ES-I3 (cell line): ENCODE results near the gene CNOT3.

ENCODE experiments used
- H3K36me3 ChIP-seq: 2 replicates; pipeline ENCODE4 v1.6.1; 2013; ENCODE audit warnings: mild to moderate bottlenecking, low read length, control low read depth, moderate library complexity; ENCODE audit not compliant: insufficient read depth
- H3K4me1 ChIP-seq: 2 replicates; pipeline ENCODE4 v1.6.1; 2013; ENCODE audit warnings: mild to moderate bottlenecking, control low read depth, low read length; ENCODE audit not compliant: insufficient read depth
- H3K9ac ChIP-seq: 2 replicates; pipeline ENCODE4 v1.6.1; 2013; ENCODE audit warnings: low read depth, mild to moderate bottlenecking, low read length, moderate library complexity
- H3K9me3 ChIP-seq: 2 replicates; pipeline ENCODE4 v1.6.1; 2013; ENCODE audit warnings: mild to moderate bottlenecking, low read length, moderate library complexity; ENCODE audit not compliant: control insufficient read depth, insufficient read depth

CNOT3 gene

DNA sequence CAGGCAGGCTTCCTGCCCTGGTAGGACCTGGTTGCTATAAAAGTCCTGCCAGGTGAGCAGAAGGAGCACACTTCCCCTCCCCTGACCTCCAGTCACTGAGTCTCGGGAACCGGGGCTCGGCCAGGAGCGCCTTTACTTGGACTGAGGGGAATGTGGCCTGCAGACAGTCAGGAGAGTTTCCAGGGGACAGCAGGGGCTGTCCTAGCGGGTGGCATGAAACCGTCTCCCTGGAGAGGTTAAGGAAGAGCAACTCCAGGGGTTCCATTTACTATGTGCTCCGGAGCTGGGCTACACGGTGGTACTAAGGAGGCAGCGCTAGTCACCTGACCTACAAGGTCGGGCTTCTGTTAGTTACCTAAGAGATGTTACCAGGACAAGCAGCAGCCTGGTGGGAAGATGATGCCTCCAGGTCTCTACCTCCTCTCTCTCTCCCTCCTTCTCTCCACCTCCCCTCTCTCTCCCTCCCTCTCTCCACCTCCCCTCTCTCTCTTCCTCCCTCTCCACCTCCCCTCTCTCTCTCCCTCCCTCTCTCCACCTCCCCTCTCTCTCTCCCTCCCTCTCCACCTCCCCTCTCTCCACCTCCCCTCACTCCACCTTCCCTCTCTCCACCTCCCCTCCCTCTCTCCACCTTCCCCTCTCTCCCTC lies 4.1 kb upstream of the CNOT3 start:
- Histone ChIP-seq H3K4me1 (no peaks in the 10 kb centered on the region), H3K9ac (no peak overlapping the region), H3K9me3 (no peaks in the 10 kb centered on the region), H3K36me3 (no peaks in the 10 kb centered on the region; the same call in none of the 2 replicates)

DNA sequence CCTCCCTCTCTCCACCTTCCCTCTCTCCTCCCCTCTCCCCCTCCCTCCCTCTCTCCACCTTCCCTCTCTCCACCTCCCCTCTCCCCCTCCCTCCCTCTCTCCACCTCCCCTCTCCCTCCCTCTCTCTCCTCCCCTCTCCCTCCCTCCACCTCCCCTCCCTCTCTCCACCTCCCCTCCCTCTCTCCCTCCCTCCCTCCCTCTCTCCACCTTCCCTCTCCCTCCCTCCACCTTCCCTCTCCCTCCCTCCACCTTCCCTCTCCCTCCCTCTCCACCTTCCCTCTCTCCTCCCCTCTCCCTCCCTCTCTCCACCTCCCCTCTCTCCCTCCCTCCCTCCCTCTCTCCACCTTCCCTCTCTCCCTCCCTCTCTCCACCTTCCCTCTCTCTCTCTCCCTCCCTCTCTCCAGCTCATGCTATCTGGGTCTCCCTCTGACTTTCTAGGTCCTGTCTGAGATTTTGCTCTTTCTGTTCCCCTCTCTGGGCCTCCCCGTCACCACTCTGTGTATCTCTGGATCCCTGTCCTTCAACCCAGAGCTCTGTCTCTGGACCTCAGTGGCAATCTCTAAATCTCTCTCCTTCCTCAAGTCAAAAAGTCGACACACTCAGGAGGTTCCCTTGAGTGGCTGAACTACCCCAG lies 3.5 kb upstream of the CNOT3 start:
- no peaks in the 10 kb centered on the region for H3K9me3 ChIP-seq
- H3K36me3 ChIP-seq, result no peaks in the 10 kb centered on the region; the same call in 1 of the 2 replicates
- no peak overlapping the region for H3K9ac ChIP-seq
- no peaks in the 10 kb centered on the region; the same call in 1 of the 2 replicates for H3K4me1 ChIP-seq

DNA sequence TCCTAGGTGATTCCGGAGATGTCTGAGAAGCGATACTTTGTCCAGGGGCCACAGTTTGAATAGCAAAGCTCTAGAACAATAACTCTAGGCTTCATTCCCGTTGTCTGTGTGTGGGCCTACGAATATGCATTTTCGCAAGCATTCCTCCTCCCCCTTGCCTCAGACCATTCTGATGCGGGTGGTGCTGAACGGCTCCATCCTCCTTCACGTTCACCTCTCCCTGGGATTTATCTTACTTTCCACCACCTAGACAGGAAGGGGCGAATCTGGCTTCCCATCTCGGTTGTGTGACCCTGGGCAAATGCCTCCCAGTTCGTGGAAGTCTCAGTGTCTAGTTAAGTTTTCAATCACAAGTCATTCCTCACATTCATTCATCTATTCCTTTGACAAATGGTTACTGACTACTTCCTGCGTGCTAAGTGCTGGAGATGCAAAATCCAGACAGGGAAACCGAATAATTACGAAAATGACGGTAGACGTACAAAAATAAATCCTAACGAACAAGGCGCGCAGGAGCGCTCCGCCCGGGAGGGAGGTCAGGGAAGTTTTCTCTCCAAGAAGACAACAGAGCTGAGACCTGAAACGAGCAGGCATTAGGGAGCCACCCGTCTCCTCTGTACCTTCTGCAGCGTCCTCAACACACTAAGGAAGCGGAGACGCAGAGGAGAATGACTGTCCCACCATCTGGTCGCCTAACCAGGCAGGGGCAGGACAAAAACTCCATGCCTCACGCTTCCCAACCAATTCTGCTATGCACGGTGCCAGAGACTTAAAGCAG lies 1.3 kb upstream of the CNOT3 start:
- no peaks in the 10 kb centered on the region for H3K9me3 ChIP-seq
- peaks cover 6% of the 10 kb centered on the region; the same call in 1 of the 2 replicates for H3K36me3 ChIP-seq
- no peaks in the 10 kb centered on the region; the same call in 1 of the 2 replicates for H3K4me1 ChIP-seq
- peak overlapping the region; percentile 61 for H3K9ac ChIP-seq

DNA sequence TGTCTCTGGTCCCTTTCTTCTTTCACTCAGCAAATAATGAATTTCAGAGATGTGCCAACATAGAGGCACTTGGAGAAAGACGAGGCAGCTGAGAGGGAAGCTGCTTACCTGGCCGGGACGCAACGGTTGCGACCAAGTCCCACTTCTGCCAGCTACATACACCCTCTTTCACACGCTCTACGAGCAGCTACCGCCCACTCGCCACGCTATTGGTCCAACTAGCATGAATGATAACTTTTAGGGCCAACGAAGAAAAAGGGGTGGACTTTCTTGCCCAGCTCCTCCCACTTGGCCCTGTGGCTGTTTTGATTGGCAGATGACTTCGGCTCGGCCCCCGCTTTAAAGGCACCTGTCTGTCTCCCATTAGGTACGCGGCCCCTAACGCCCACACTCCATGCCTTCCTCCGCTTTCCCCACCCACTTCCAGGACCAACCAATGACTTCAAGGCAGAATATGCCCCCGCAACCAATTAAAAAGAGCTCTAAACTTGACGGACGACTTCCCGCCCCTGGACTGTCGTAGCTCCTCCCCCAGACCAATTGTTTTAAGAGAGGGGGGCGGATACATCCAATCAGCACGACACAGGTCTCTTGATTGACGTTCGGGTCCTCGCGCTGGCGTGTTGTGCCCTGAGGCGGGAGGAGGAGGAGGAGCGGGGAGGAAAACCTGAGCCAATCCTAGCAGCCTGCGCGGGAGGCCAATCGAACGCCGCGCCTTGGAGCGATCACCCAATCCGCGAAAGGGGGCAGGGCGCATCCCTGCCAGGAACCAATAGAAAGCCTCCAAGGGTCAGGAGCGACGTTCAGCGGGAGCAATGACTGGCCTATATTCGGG lies 481 bp upstream of the CNOT3 start:
- H3K36me3 ChIP-seq, result peaks cover 7% of the 10 kb centered on the region; the same call in 1 of the 2 replicates
- no peaks in the 10 kb centered on the region; the same call in 1 of the 2 replicates for H3K4me1 ChIP-seq
- no peaks in the 10 kb centered on the region for H3K9me3 ChIP-seq
- H3K9ac ChIP-seq, result peak overlapping the region; percentile 72

DNA sequence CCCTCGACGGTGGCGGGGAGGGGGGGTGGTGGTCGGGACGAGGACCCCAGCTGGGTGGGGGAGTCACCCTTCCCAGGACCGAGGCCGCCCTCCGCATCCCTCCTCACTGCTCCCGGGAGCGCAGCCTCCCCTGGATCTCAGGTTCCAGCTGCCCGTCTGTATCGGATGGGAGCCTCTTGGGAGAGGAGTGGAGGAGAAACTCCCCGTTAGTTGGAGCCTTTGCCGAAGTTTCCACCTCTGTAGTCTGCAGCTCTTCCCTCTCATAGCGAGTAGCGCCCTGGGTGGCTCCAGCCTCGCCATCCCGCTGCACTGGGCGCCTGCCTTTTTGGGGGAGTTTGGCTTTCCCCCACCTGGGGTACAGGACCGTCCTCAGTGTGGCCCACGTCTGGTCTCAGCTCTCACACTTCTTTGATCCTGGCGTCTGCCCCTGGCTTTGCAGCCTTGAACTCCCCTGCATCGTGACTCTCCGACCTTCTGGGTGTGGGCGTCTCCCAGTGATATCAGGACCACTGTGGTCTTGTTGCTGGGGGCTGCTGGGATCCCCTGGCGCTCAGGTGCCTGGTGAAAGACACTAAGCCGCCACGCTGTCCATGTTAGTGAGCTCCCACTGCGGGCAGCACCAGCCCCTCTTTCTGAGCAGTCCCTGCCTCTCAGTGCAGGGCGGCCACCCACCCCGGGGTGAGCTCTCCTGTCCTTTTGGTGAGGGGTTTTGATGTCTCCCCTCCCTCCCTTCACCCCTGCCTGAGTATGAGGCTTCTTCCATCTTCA lies 1.1 kb downstream of the CNOT3 start:
- peak overlapping the region; percentile 72; the same call in 1 of the 2 replicates for H3K9ac ChIP-seq
- H3K4me1 ChIP-seq, result no peaks in the 10 kb centered on the region; the same call in 1 of the 2 replicates
- H3K36me3 ChIP-seq, result peaks cover 17% of the 10 kb centered on the region
- H3K9me3 ChIP-seq, result no peaks in the 10 kb centered on the region

DNA sequence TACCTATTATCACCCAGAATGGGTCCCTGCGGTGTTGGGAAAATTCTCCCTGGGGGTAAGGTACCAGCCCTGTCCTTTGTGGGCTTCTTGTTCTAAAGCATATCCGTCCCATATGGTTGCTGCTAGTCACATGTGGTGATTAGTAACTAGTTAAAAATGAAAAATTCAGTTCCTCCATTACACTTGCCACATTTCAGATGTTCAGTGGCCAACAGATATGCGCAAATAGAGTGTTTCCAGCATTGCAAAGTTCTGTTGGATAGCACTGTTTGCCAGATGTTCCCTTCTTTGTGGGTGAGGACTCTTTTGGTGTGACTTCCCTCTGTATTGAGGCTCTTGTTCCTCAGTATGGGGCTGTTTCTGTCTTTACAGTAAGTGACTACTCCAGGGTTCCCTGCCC lies 3.8 kb downstream of the CNOT3 start:
- peaks cover 37% of the 10 kb centered on the region for H3K36me3 ChIP-seq

DNA sequence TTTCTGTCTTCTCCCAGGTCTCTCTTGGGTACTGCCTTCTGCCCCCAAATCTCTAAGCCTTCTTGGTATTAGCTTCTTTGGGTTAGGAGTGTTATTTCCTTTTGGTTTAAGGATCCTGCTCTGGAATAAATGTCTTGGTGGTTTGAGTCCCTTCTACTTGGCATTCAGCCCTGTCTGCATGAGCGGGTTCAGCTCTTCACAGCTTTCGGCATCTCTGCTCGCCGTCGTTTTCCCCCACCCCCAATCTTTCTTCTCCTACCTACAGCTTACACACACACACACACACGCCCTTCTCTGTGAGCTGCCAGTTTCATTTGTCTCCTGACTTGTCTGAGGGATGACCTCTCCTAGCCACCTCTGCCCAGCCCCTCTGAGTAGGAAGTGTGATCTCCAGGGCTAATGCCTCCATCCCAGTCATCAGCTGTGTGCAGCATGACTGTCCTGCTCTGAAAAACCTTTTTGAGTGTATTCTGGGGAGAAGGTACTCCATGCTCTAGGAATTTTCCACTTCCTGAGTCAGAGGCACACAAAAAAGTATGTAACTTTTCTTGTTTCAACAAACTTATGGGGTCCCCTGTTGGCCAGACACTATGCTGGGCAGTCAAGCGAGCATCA lies 4.7 kb downstream of the CNOT3 start:
- Histone ChIP-seq H3K9ac (no peak overlapping the region), H3K9me3 (no peaks in the 10 kb centered on the region), H3K4me1 (no peaks in the 10 kb centered on the region; the same call in 1 of the 2 replicates), H3K36me3 (peaks cover 37% of the 10 kb centered on the region)

More for the DNA sequence above, 3.8 kb downstream of the CNOT3 start:
- no peak overlapping the region for H3K9ac ChIP-seq
- H3K4me1 ChIP-seq, result no peaks in the 10 kb centered on the region; the same call in 1 of the 2 replicates
- no peaks in the 10 kb centered on the region for H3K9me3 ChIP-seq

DNA sequence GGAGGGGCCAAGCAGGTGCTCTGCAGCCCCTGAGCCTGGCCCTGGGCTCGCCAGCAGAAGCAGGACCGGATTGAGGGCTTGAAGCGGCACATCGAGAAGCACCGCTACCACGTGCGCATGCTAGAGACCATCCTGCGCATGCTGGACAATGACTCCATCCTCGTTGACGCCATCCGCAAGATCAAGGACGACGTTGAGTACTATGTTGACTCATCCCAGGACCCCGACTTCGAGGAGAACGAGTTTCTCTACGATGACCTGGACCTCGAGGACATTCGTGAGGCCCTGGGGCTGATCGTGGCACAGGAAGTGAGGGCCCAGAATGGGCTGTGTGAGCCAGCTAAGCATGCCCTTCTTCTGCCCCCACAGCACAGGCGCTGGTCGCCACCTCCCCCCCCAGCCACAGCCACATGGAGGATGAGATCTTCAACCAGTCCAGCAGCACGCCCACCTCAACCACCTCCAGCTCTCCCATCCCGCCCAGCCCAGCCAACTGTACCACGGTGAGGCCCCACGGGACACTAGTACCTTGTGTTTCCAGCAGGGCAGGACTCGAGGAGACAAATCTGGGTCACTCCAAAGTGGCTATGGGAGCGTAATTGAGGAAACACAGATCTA lies 8.1 kb downstream of the CNOT3 start:
- Histone ChIP-seq H3K4me1 (no peaks in the 10 kb centered on the region), H3K36me3 (peaks cover 39% of the 10 kb centered on the region), H3K9me3 (no peaks in the 10 kb centered on the region), H3K9ac (no peak overlapping the region)

DNA sequence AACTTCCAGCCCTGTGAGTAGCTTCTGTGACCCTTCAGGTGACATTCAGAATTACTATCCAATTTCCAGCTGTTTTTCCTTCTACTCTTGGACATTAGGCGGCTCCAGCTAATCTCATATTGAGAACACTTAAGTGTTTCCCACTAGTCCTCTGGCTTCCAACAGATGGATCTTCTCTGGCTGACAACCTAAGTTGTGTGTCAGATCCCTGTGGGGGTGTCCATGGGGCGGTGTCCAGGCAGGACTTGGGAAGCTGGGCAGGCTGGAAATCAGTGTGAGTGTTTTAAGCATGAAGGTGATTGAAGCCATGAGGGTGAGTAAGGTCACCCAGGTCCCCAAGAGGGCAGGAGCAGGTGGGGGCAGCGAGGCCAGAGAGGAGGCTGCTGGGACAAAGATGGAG lies 10.1 kb downstream of the CNOT3 start:
- H3K9ac ChIP-seq, result no peak overlapping the region
- peaks cover 35% of the 10 kb centered on the region for H3K36me3 ChIP-seq
- no peaks in the 10 kb centered on the region for H3K9me3 ChIP-seq
- H3K4me1 ChIP-seq, result no peaks in the 10 kb centered on the region

DNA sequence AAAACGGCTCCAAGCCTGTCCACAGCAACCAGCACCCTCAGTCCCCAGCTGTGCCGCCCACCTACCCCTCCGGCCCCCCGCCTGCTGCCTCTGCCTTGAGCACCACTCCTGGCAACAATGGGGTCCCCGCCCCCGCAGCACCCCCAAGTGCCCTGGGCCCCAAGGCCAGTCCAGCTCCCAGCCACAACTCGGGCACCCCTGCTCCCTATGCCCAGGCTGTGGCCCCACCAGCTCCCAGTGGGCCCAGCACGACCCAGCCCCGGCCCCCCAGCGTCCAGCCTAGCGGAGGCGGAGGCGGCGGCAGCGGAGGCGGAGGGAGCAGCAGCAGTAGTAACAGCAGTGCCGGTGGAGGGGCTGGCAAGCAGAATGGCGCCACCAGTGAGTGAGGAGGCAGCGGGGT lies 10.6 kb downstream of the CNOT3 start:
- Histone ChIP-seq H3K36me3 (peaks cover 31% of the 10 kb centered on the region), H3K4me1 (no peaks in the 10 kb centered on the region), H3K9ac (no peak overlapping the region), H3K9me3 (no peaks in the 10 kb centered on the region)

DNA sequence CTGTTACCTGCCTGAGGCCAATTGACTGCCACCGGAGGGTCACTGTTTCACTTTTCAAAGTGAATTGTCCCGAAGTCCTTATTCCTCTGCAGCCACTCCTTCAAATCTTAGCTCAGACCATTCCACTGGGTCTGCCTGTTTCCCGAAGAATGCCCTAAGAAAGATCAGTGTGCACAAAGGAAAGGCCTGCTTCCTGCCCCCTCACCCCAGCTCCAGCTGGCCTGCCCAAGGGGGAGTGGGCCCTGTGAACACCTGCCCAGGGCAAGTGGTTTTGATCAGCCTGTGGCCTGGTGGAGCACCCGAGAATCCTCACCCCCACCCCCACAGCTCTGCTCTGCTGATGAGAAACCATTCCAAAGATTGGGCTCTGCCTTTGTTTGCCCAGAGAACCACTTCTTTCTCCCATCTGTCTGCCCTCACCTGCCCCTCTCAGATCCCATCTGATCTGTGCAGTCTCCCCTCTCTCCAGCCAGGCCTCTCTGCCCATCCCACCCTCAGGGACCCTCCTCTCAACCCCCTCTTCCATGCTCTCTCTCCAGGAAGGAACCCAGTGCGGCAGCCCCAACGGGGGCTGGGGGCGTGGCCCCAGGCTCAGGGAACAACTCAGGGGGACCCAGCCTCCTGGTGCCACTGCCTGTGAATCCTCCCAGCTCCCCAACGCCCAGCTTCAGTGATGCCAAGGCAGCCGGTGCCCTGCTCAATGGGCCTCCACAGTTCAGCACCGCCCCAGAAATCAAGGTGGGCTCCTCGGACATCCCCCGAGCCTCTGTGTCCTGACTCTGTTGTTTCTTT lies 11.7 kb downstream of the CNOT3 start:
- Histone ChIP-seq H3K9me3 (no peaks in the 10 kb centered on the region), H3K9ac (no peak overlapping the region), H3K36me3 (peaks cover 22% of the 10 kb centered on the region), H3K4me1 (no peaks in the 10 kb centered on the region)

DNA sequence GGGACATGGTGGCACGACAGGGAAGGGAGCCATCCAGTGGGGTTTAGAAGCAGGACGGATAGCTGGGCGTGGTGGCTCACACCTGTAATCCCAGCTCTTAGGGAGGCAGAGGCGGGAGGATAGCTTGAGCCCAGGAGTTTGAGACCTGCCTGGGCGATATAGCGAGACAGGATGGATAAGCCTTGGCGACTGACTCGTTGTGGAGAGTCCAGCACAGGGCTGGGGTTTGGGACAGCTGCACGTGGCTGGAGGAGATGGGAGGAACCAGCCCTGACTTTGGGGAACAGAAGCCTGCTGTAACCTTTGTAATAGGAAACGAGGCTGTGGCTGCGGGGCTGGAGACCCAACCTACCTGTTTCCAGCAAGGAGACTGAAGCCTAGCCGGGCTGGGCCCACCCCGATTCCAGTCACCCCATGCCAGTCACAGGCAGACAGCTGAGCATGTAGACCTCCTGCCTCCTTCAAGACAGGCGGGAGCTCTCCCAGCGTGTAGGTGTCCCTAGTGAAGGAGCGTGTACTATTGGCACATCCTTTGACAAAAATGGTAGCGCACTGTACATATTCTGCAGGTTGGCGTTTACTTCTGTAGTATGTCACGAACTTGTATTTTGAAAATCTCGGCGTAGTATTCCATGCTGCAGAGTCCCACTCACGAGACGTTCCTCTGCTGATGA lies 13.9 kb downstream of the CNOT3 start:
- Histone ChIP-seq H3K36me3 (peaks cover 8% of the 10 kb centered on the region), H3K9me3 (no peaks in the 10 kb centered on the region), H3K4me1 (no peaks in the 10 kb centered on the region), H3K9ac (no peak overlapping the region)
